Trophoblast cell (in vitro differentiated cells and primary cell): ENCODE data around the gene UBE2Z.

ENCODE experiments used
- DNase-seq, 2 donors: peaks; one replicate each; pipeline ENCODE4 v3.0.0-alpha.2; 2016
- H2AFZ ChIP-seq: 2 replicates; pipeline ENCODE4 v1.6.1; 2013; ENCODE audit warnings: low read length, moderate library complexity, mild to moderate bottlenecking; ENCODE audit not compliant: insufficient read depth, poor library complexity
- H2AK5ac ChIP-seq: 2 replicates; pipeline ENCODE4 v1.6.1; 2013; ENCODE audit warnings: mild to moderate bottlenecking, low read length
- H2BK120ac ChIP-seq: 2 replicates; pipeline ENCODE4 v1.6.1; 2013; ENCODE audit warnings: low read length, mild to moderate bottlenecking, moderate library complexity; ENCODE audit not compliant: insufficient read depth, poor library complexity
- H2BK12ac ChIP-seq: 2 replicates; pipeline ENCODE4 v1.6.1; 2013; ENCODE audit warnings: mild to moderate bottlenecking, low read length, moderate library complexity
- H2BK5ac ChIP-seq: 2 replicates; pipeline ENCODE4 v1.6.1; 2013; ENCODE audit warnings: low read length, low read depth, moderate library complexity, mild to moderate bottlenecking; ENCODE audit not compliant: poor library complexity
- H3K14ac ChIP-seq: 2 replicates; pipeline ENCODE4 v1.6.1; 2013; ENCODE audit warnings: mild to moderate bottlenecking, low read length
- H3K18ac ChIP-seq: 2 replicates; pipeline ENCODE4 v1.6.1; 2013; ENCODE audit warnings: mild to moderate bottlenecking, low read length
- H3K23ac ChIP-seq: 2 replicates; pipeline ENCODE4 v1.6.1; 2013; ENCODE audit warnings: low read length
- H3K27ac ChIP-seq: 2 replicates; pipeline ENCODE4 v1.5.1; 2013; ENCODE audit warnings: low read depth, mild to moderate bottlenecking, inconsistent platforms, low read length, moderate library complexity
- H3K27me3 ChIP-seq: 2 replicates; pipeline ENCODE4 v1.6.1; 2013; ENCODE audit warnings: inconsistent platforms, mild to moderate bottlenecking, low read length, moderate library complexity; ENCODE audit not compliant: insufficient read depth
- H3K36me3 ChIP-seq, 2 experiments: 1 replicate in 1 of 2; 2 replicates in 1 of 2; pipeline ENCODE4 v1.6.1; 2013; ENCODE audit warnings: low read length in 2 of 2, mild to moderate bottlenecking in 2 of 2, moderate library complexity in 1 of 2; ENCODE audit not compliant: insufficient read depth in 2 of 2, control insufficient read depth in 1 of 2
- H3K4ac ChIP-seq: 2 replicates; pipeline ENCODE4 v1.6.1; 2013; ENCODE audit warnings: low read depth, mild to moderate bottlenecking, low read length, moderate library complexity
- H3K4me1 ChIP-seq, 2 experiments: 1 replicate in 1 of 2; 2 replicates in 1 of 2; pipeline ENCODE4 v1.6.1; 2013; ENCODE audit warnings: low read length in 2 of 2, mild to moderate bottlenecking in 2 of 2, moderate library complexity in 1 of 2; ENCODE audit not compliant: insufficient read depth in 2 of 2, control insufficient read depth in 1 of 2
- H3K4me2 ChIP-seq: 2 replicates; pipeline ENCODE4 v1.6.1; 2013; ENCODE audit warnings: inconsistent platforms, mild to moderate bottlenecking, low read length, moderate library complexity
- H3K4me3 ChIP-seq: 2 replicates; pipeline ENCODE4 v1.5.1; 2013; ENCODE audit warnings: mild to moderate bottlenecking, low read depth, low read length, inconsistent platforms
- H3K79me1 ChIP-seq: one replicate; pipeline ENCODE4 v1.6.1; 2013; ENCODE audit warnings: low read length
- H3K79me2 ChIP-seq: 2 replicates; pipeline ENCODE4 v1.6.1; 2013; ENCODE audit warnings: low read length, mild to moderate bottlenecking; ENCODE audit not compliant: control insufficient read depth, insufficient read depth, poor library complexity
- H3K9ac ChIP-seq: 2 replicates; pipeline ENCODE4 v1.6.1; 2013; ENCODE audit warnings: mild to moderate bottlenecking, low read length
- H3K9me3 ChIP-seq: 2 replicates; pipeline ENCODE4 v1.6.1; 2013; ENCODE audit warnings: low read depth, mild to moderate bottlenecking, control low read depth, inconsistent platforms, low read length; ENCODE audit not compliant: insufficient read depth
- H4K12ac ChIP-seq: 2 replicates; pipeline ENCODE4 v1.6.1; 2013; ENCODE audit warnings: low read depth, mild to moderate bottlenecking, low read length, moderate library complexity
- H4K8ac ChIP-seq: 2 replicates; pipeline ENCODE4 v1.6.1; 2013; ENCODE audit warnings: low read depth, mild to moderate bottlenecking, low read length, moderate library complexity
- H4K91ac ChIP-seq: one replicate; pipeline ENCODE4 v1.6.1; 2013; ENCODE audit warnings: low read depth, mild to moderate bottlenecking, low read length, moderate library complexity
- WGBS: extraction: QIAGEN DNeasy Blood & Tissue Kit; methylation state at CpG from one replicate; pipeline ENCODE4 v1.1.7; 2013; ENCODE audit warnings: missing lambda C conversion rate; ENCODE audit not compliant: insufficient read length, insufficient coverage; ENCODE audit errors: extremely low coverage; 5-methylcytosine and 5-hydroxymethylcytosine counted together

The UBE2Z gene

GRCh38 chr17:48873209-48873608 is 35.0 kb upstream of the UBE2Z start:
- no peaks in the 10 kb centered on the region for H3K27me3 ChIP-seq
- no peaks in the 10 kb centered on the region for H3K36me3 ChIP-seq
- H2BK120ac ChIP-seq, result no peak overlapping the region
- no peaks in the 10 kb centered on the region for H3K79me1 ChIP-seq
- H3K4me1 ChIP-seq, result no peaks in the 10 kb centered on the region
- H3K27ac ChIP-seq, result no peak overlapping the region
- H3K79me2 ChIP-seq, result no peaks in the 10 kb centered on the region
- H3K9me3 ChIP-seq, result no peaks in the 10 kb centered on the region
- no peak overlapping the region for H3K14ac ChIP-seq
- no peak overlapping the region for H2BK12ac ChIP-seq
- H3K4me2 ChIP-seq, result no peak overlapping the region
- H4K91ac ChIP-seq, result no peak overlapping the region
- H2AFZ ChIP-seq, result no peak overlapping the region
- no peak overlapping the region for H2AK5ac ChIP-seq
- WGBS, result no CpG with 5 or more reads among the region's 1 CpG
- no peak overlapping the region for H3K18ac ChIP-seq
- H3K4me3 ChIP-seq, result no peak overlapping the region
- no peak overlapping the region for H4K8ac ChIP-seq
- DNase-seq, result no peak
- no peak overlapping the region for H3K9ac ChIP-seq
- H3K23ac ChIP-seq, result no peak overlapping the region
- no peak overlapping the region for H4K12ac ChIP-seq
- H3K4ac ChIP-seq, result no peak overlapping the region
- H2BK5ac ChIP-seq, result no peak overlapping the region

GRCh38 chr17:48873696-48874443 is 34.3 kb upstream of the UBE2Z start:
- Histone ChIP-seq H3K4me3 (no peak overlapping the region), H2BK12ac (no peak overlapping the region), H2BK5ac (no peak overlapping the region), H3K9me3 (no peaks in the 10 kb centered on the region), H4K8ac (no peak overlapping the region), H3K27me3 (no peaks in the 10 kb centered on the region), H3K79me1 (no peaks in the 10 kb centered on the region), H3K36me3 (no peaks in the 10 kb centered on the region), H4K91ac (no peak overlapping the region), H2BK120ac (no peak overlapping the region), H3K27ac (no peak overlapping the region), H2AFZ (no peak overlapping the region), H3K18ac (no peak overlapping the region), H3K4me2 (no peak overlapping the region), H3K9ac (no peak overlapping the region), H3K14ac (no peak overlapping the region), H3K23ac (no peak overlapping the region), H3K4ac (no peak overlapping the region), H2AK5ac (no peak overlapping the region), H4K12ac (no peak overlapping the region), H3K79me2 (no peaks in the 10 kb centered on the region), H3K4me1 (no peaks in the 10 kb centered on the region)
- no peak for DNase-seq
- no CpG with 5 or more reads among the region's 5 CpGs for WGBS

- H3K23ac ChIP-seq, result no peak overlapping the region
- H3K4me1 ChIP-seq, result no peaks in the 10 kb centered on the region
- H3K18ac ChIP-seq, result no peak overlapping the region
- no peaks in the 10 kb centered on the region for H3K79me2 ChIP-seq
- DNase-seq, result peak; percentile 25 to 81
- H3K36me3 ChIP-seq, result no peaks in the 10 kb centered on the region
- H2BK12ac ChIP-seq, result no peak overlapping the region
- H3K4me2 ChIP-seq, result no peak overlapping the region
- WGBS, result no CpG with 5 or more reads among the region's 12 CpGs
- no peak overlapping the region for H2BK5ac ChIP-seq
- H4K91ac ChIP-seq, result no peak overlapping the region
- no peak overlapping the region for H3K14ac ChIP-seq
- H3K79me1 ChIP-seq, result no peaks in the 10 kb centered on the region
- no peak overlapping the region for H4K12ac ChIP-seq
- no peak overlapping the region for H2BK120ac ChIP-seq
- H3K4ac ChIP-seq, result no peak overlapping the region
- H3K27ac ChIP-seq, result no peak overlapping the region
- H2AK5ac ChIP-seq, result no peak overlapping the region
- H2AFZ ChIP-seq, result no peak overlapping the region
- H3K4me3 ChIP-seq, result no peak overlapping the region
- no peak overlapping the region for H4K8ac ChIP-seq
- H3K9me3 ChIP-seq, result peaks cover 2% of the 10 kb centered on the region
- H3K9ac ChIP-seq, result no peak overlapping the region
- H3K27me3 ChIP-seq, result no peaks in the 10 kb centered on the region
Observed at GRCh38 chr17:48878920-48879898, 29.0 kb upstream of the UBE2Z start.

DNA sequence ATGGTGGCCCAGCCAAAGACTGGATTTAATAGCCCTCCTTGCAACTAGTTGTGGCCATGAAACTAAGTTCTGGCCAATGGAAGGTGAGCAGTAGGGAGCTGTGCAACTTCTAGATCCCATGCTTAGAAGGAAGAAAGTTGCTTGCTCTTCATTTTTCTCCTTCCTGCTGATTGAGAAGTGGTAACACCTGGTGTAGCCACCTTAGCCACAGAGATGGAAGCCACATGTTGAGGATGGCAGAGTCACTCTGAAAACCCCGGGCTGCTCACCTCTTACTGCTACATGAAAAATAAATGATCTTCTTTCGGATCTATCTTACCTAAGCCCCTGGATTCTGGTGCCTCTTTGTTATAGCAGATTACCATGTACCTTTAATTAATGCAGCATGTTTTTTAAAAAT is 25.9 kb upstream of the UBE2Z start:
- no peak overlapping the region for H2BK12ac ChIP-seq
- H4K91ac ChIP-seq, result no peak overlapping the region
- no peak overlapping the region for H3K4me2 ChIP-seq
- H3K79me1 ChIP-seq, result peaks cover 4% of the 10 kb centered on the region
- no peak overlapping the region for H3K23ac ChIP-seq
- no peak overlapping the region for H3K27ac ChIP-seq
- H4K12ac ChIP-seq, result no peak overlapping the region
- H4K8ac ChIP-seq, result no peak overlapping the region
- no peak overlapping the region for H3K4ac ChIP-seq
- H3K14ac ChIP-seq, result no peak overlapping the region
- H3K9ac ChIP-seq, result no peak overlapping the region
- H3K4me1 ChIP-seq, result peaks cover 9 to 10% of the 10 kb centered on the region in 2 experiments
- no peak overlapping the region for H2BK120ac ChIP-seq
- no peaks in the 10 kb centered on the region for H3K27me3 ChIP-seq
- H3K79me2 ChIP-seq, result no peaks in the 10 kb centered on the region
- WGBS, result no CpG with 5 or more reads among the region's 2 CpGs
- no peak overlapping the region for H2BK5ac ChIP-seq
- H3K36me3 ChIP-seq, result no peaks in the 10 kb centered on the region
- H3K9me3 ChIP-seq, result peaks cover 2% of the 10 kb centered on the region
- DNase-seq, result no peak
- H3K18ac ChIP-seq, result no peak overlapping the region
- no peak overlapping the region for H2AK5ac ChIP-seq
- H2AFZ ChIP-seq, result no peak overlapping the region
- H3K4me3 ChIP-seq, result no peak overlapping the region
